Chondrocyte (in vitro differentiated cells): ENCODE data around the gene LYPD6. TPM values are rescaled to one million over a fixed set of nuclear protein-coding genes. Genes with fewer than 3 reads are reported as not detected.

ENCODE experiments used
- DNase-seq: peaks from one replicate; pipeline ENCODE4 v3.0.0; 2021; ENCODE audit warnings: mixed read lengths, low spot score
- H3K27ac Mint-ChIP-seq: one replicate; pipeline ENCODE4 v1.8.0; 2021; ENCODE audit warnings: mild to moderate bottlenecking, moderate library complexity, mixed read lengths; ENCODE audit not compliant: unreplicated experiment
- H3K27me3 Mint-ChIP-seq: 2 replicates; pipeline ENCODE4 v1.8.0; 2021; ENCODE audit warnings: low read depth, mixed read lengths
- H3K36me3 Mint-ChIP-seq: 2 replicates; pipeline ENCODE4 v1.8.0; 2021; ENCODE audit warnings: low read depth, mixed read lengths
- H3K4me1 Mint-ChIP-seq: 2 replicates; pipeline ENCODE4 v1.8.0; 2021; ENCODE audit warnings: low read depth, mild to moderate bottlenecking, mixed read lengths
- H3K4me3 Mint-ChIP-seq: one replicate; pipeline ENCODE4 v1.8.0; 2021; ENCODE audit warnings: mild to moderate bottlenecking, moderate library complexity, mixed read lengths; ENCODE audit not compliant: unreplicated experiment
- H3K9me3 Mint-ChIP-seq: 2 replicates; pipeline ENCODE4 v1.8.0; 2021; ENCODE audit warnings: low read depth, mixed read lengths
- CTCF ChIP-seq: fragments of 200-600 bp; sonication (generic); IDR thresholded peaks from 2 replicates; pipeline ENCODE4 v1.5.0; 2021; ENCODE audit warnings: antibody characterized with exemption, mild to moderate bottlenecking, moderate library complexity
- total RNA-seq: library from RNA; stranded (reverse); gene quantifications from 3 replicates; pipeline ENCODE4 v1.2.1, GENCODE V29; 2021

LYPD6 gene
- total RNA-seq, 1 donor from 2014 or later: 0.57 TPM

GRCh38 chr2:149344105-149344504 is 13.7 kb downstream of the LYPD6 start:
- no peak overlapping the region for H3K27ac Mint-ChIP-seq
- H3K9me3 Mint-ChIP-seq: no peaks in the 10 kb centered on the region
- no peak for TF ChIP-seq CTCF
- H3K4me1 Mint-ChIP-seq: no peaks in the 10 kb centered on the region
- no peaks in the 10 kb centered on the region for H3K36me3 Mint-ChIP-seq
- no peak for DNase-seq
- H3K4me3 Mint-ChIP-seq: no peak overlapping the region
- no peaks in the 10 kb centered on the region for H3K27me3 Mint-ChIP-seq

- no peak for DNase-seq
- Mint-ChIP-seq H3K36me3 (no peaks in the 10 kb centered on the region), H3K27ac (no peak overlapping the region), H3K27me3 (no peaks in the 10 kb centered on the region), H3K4me1 (no peaks in the 10 kb centered on the region), H3K9me3 (no peaks in the 10 kb centered on the region), H3K4me3 (no peak overlapping the region)
- no peak for TF ChIP-seq CTCF
These were observed 15.9 kb downstream of the LYPD6 start for GRCh38 chr2:149346272-149346671.

- H3K9me3 Mint-ChIP-seq: no peaks in the 10 kb centered on the region
- no peaks in the 10 kb centered on the region for H3K27me3 Mint-ChIP-seq
- TF ChIP-seq CTCF: no peak
- no peak overlapping the region for H3K27ac Mint-ChIP-seq
- no peaks in the 10 kb centered on the region for H3K4me1 Mint-ChIP-seq
- no peak overlapping the region for H3K4me3 Mint-ChIP-seq
- DNase-seq: no peak
- no peaks in the 10 kb centered on the region for H3K36me3 Mint-ChIP-seq
These were observed 17.9 kb downstream of the LYPD6 start for GRCh38 chr2:149348291-149348690.

GRCh38 chr2:149353421-149353820 is 23.0 kb downstream of the LYPD6 start:
- Mint-ChIP-seq H3K9me3 (no peaks in the 10 kb centered on the region), H3K27ac (no peak overlapping the region), H3K4me3 (no peak overlapping the region), H3K36me3 (no peaks in the 10 kb centered on the region), H3K27me3 (no peaks in the 10 kb centered on the region), H3K4me1 (no peaks in the 10 kb centered on the region)
- DNase-seq: no peak
- no peak for TF ChIP-seq CTCF

GRCh38 chr2:149355716-149356422 is 25.5 kb downstream of the LYPD6 start:
- TF ChIP-seq CTCF: no peak
- Mint-ChIP-seq H3K36me3 (no peaks in the 10 kb centered on the region), H3K9me3 (no peaks in the 10 kb centered on the region), H3K4me1 (no peaks in the 10 kb centered on the region), H3K4me3 (no peak overlapping the region), H3K27me3 (no peaks in the 10 kb centered on the region), H3K27ac (no peak overlapping the region)
- no peak for DNase-seq
